ENCODE data around the gene NRXN2. TPM values are rescaled to one million over a fixed set of nuclear protein-coding genes. Genes with fewer than 3 reads are reported as not detected.

The NRXN2 gene
- total RNA-seq, 4 donors from 2014 or later = 1.6 to 4.2 (median 3.0) TPM

- no peak overlapping the region for H3K27ac ChIP-seq
- no peak overlapping the region for H3K4me3 ChIP-seq
- no peaks in the 10 kb centered on the region for H3K9me3 ChIP-seq
- H3K36me3 ChIP-seq = no peaks in the 10 kb centered on the region
- H3K27me3 ChIP-seq = no peaks in the 10 kb centered on the region
- no peak for TF ChIP-seq POLR2A (IDR thresholded peaks at IDR 0.05)
- TF ChIP-seq, protein P1, sequence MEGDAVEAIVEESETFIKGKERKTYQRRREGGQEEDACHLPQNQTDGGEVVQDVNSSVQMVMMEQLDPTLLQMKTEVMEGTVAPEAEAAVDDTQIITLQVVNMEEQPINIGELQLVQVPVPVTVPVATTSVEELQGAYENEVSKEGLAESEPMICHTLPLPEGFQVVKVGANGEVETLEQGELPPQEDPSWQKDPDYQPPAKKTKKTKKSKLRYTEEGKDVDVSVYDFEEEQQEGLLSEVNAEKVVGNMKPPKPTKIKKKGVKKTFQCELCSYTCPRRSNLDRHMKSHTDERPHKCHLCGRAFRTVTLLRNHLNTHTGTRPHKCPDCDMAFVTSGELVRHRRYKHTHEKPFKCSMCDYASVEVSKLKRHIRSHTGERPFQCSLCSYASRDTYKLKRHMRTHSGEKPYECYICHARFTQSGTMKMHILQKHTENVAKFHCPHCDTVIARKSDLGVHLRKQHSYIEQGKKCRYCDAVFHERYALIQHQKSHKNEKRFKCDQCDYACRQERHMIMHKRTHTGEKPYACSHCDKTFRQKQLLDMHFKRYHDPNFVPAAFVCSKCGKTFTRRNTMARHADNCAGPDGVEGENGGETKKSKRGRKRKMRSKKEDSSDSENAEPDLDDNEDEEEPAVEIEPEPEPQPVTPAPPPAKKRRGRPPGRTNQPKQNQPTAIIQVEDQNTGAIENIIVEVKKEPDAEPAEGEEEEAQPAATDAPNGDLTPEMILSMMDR (IDR thresholded peaks at IDR 0.05) = no peak
- no peak for DNase-seq
- no peaks in the 10 kb centered on the region for H3K4me1 ChIP-seq
These were observed 91.3 kb downstream of the NRXN2 start for GRCh38 chr11:64631675-64632074.

GRCh38 chr11:64629796-64630562 is 93.0 kb downstream of the NRXN2 start:
- DNase-seq = no peak
- H3K27ac ChIP-seq = no peak overlapping the region
- H3K4me3 ChIP-seq = no peak overlapping the region

DNA sequence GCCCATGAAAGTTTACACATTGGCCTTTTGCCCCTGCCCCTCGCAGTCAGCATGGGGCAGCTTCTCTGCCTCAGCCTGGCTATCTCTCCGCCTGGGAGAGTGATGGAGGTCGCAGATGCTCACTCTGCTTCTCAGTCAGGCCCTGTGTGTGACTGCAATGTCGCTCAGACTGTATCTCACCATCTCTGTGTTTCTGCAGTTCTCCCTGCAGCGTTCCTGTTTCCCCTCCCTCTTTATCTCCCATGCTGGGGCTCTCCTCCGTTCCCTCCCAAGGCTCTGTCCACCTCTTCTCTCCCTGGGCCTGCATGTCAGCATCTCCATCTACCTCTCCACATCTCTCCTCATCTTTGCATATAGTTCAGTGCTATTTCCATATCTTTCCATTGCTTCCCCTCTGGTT is 93.9 kb downstream of the NRXN2 start:
- Histone ChIP-seq H3K27me3 (no peaks in the 10 kb centered on the region), H3K9me3 (no peaks in the 10 kb centered on the region), H3K4me3 (no peak overlapping the region), H3K4me1 (peaks cover 0 to 6% (median 0%) of the 10 kb centered on the region in 4 donors), H3K36me3 (no peaks in the 10 kb centered on the region), H3K27ac (no peak overlapping the region)
- TF ChIP-seq, protein P1 (IDR thresholded peaks at IDR 0.05) = no peak
- TF ChIP-seq POLR2A (IDR thresholded peaks at IDR 0.05) = no peak
- DNase-seq = no peak

More at GRCh38 chr11:64629796-64630562, 93.0 kb downstream of the NRXN2 start:
- Histone ChIP-seq H3K9me3 (no peaks in the 10 kb centered on the region), H3K27me3 (no peaks in the 10 kb centered on the region), H3K36me3 (no peaks in the 10 kb centered on the region), H3K4me1 (peaks cover 0 to 3% (median 0%) of the 10 kb centered on the region in 4 donors)
- TF ChIP-seq, protein P1 (IDR thresholded peaks at IDR 0.05) = no peak
- TF ChIP-seq POLR2A (IDR thresholded peaks at IDR 0.05) = no peak

DNA sequence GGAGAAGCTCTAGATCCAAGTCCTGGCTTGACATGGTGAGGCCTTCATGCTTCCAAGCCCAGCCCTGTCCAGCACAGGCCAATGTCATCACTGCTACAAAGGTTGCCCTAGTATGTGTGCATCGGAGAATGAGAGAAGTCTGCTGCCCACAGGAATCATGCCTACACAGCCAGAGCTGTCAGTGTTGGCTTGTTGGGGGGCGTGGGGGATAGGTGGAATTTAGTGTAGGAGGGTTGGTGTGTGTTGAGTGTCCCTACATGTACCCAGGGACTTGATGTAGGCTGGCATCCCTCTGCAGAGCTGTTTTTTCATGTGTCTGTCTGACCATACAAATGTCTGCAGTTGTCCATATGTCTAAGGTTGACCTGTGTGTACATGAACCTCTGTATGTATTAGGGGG is 94.4 kb downstream of the NRXN2 start:
- H3K27ac ChIP-seq = no peak overlapping the region
- H3K36me3 ChIP-seq = no peaks in the 10 kb centered on the region
- no peak overlapping the region for H3K4me3 ChIP-seq
- peaks cover 0 to 6% (median 0%) of the 10 kb centered on the region in 4 donors for H3K4me1 ChIP-seq
- no peaks in the 10 kb centered on the region for H3K27me3 ChIP-seq
- TF ChIP-seq POLR2A (IDR thresholded peaks at IDR 0.05) = no peak
- TF ChIP-seq, protein P1 (IDR thresholded peaks at IDR 0.05) = no peak
- no peaks in the 10 kb centered on the region for H3K9me3 ChIP-seq
- no peak for DNase-seq

GRCh38 chr11:64627371-64627770 is 95.6 kb downstream of the NRXN2 start:
- Histone ChIP-seq H3K4me1 (peaks cover 0 to 6% (median 0%) of the 10 kb centered on the region in 4 donors), H3K27me3 (no peaks in the 10 kb centered on the region), H3K9me3 (no peaks in the 10 kb centered on the region), H3K27ac (no peak overlapping the region), H3K4me3 (no peak overlapping the region), H3K36me3 (no peaks in the 10 kb centered on the region)
- TF ChIP-seq, protein P1 (IDR thresholded peaks at IDR 0.05) = no peak
- TF ChIP-seq POLR2A (IDR thresholded peaks at IDR 0.05) = no peak
- no peak for DNase-seq
